Uterus (tissue), 2 donors: ENCODE measurements around the gene WNT6.

Experiments
- CTCF ChIP-seq, 4 experiments: fragments of 200-600 bp in 2 of 4; fragments of 450-650 bp in 2 of 4; sonication (generic) in 2 of 4; IDR thresholded peaks; one replicate each; pipeline ENCODE4 v1.5.1; 2016 to 2019; ENCODE audit warnings: antibody characterized with exemption in 4 of 4, mild to moderate bottlenecking in 2 of 4, moderate library complexity in 1 of 4
- POLR2A ChIP-seq, 2 donors: fragments of 450-650 bp; IDR thresholded peaks; one replicate each; pipeline ENCODE4 v1.6.1; 2016; ENCODE audit warnings: antibody characterized with exemption in 2 of 2, mild to moderate bottlenecking in 1 of 2, moderate library complexity in 1 of 2

- TF ChIP-seq CTCF (IDR thresholded peaks at IDR 0.05) = no peak
- no peak for TF ChIP-seq POLR2A (IDR thresholded peaks at IDR 0.05)
These were observed 36.3 kb downstream of the WNT6 start for GRCh38 chr2:218895759-218896500.
